SK-N-SH treated with all-trans-retinoic acid at 6 μM for 48 hours (cell line): Measurements from ENCODE around the gene MRPL44.

Source experiments
- ARNTL ChIP-seq: fragments of 450-650 bp; formaldehyde crosslinking; IDR thresholded peaks from 2 replicates; pipeline ENCODE4 v1.5.0; 2020; ENCODE audit warnings: low read depth, mild to moderate bottlenecking, moderate library complexity, borderline replicate concordance
- GLIS3 ChIP-seq: fragments of 250-450 bp; sonication (Bioruptor Pico); IDR thresholded peaks from 2 replicates; pipeline ENCODE4 v1.5.0; 2020; ENCODE audit warnings: mild to moderate bottlenecking, moderate library complexity
- ISL1 ChIP-seq: fragments of 250-450 bp; sonication (Bioruptor Pico); IDR thresholded peaks from 2 replicates; pipeline ENCODE4 v2.1.2; 2022; ENCODE audit warnings: mild to moderate bottlenecking, moderate library complexity
- OSR1 ChIP-seq: fragments of 250-450 bp; sonication (Bioruptor Pico); IDR thresholded peaks from 2 replicates; pipeline ENCODE4 v1.8.0; 2022; ENCODE audit warnings: moderate library complexity, mild to moderate bottlenecking, inconsistent platforms
- PATZ1 ChIP-seq: fragments of 250-450 bp; sonication (Bioruptor Pico); IDR thresholded peaks from 2 replicates; pipeline ENCODE4 v1.8.0; 2020; ENCODE audit warnings: mild to moderate bottlenecking, moderate library complexity, borderline replicate concordance
- POU6F1 ChIP-seq: fragments of 250-450 bp; sonication (Bioruptor Pico); IDR thresholded peaks from 2 replicates; pipeline ENCODE4 v1.8.0; 2021; ENCODE audit warnings: low read depth, mild to moderate bottlenecking, moderate library complexity, borderline replicate concordance
- PPARA ChIP-seq: fragments of 250-450 bp; sonication (Bioruptor Pico); IDR thresholded peaks from 2 replicates; pipeline ENCODE4 v1.5.0; 2020; ENCODE audit warnings: mild to moderate bottlenecking, borderline replicate concordance
- RARB ChIP-seq: fragments of 250-450 bp; sonication (Bioruptor Pico); IDR thresholded peaks from 2 replicates; pipeline ENCODE4 v1.8.0; 2021; ENCODE audit warnings: mild to moderate bottlenecking, moderate library complexity
- SNAI2 ChIP-seq: fragments of 250-450 bp; sonication (Bioruptor Pico); IDR thresholded peaks from 2 replicates; pipeline ENCODE4 v1.5.0; 2020; ENCODE audit warnings: mild to moderate bottlenecking, moderate library complexity
- TCF4 ChIP-seq: fragments of 250-450 bp; sonication (Bioruptor Pico); IDR thresholded peaks from 2 replicates; pipeline ENCODE4 v1.8.0; 2021; ENCODE audit warnings: mild to moderate bottlenecking, moderate library complexity, borderline replicate concordance
- ZC3H10 ChIP-seq: fragments of 250-450 bp; sonication (Bioruptor Pico); IDR thresholded peaks from 2 replicates; pipeline ENCODE4 v1.5.1; 2021; ENCODE audit warnings: mild to moderate bottlenecking, moderate library complexity
- ZFP3 ChIP-seq: fragments of 250-450 bp; sonication (Bioruptor Pico); IDR thresholded peaks from 2 replicates; pipeline ENCODE4 v1.5.0; 2020; ENCODE audit warnings: mild to moderate bottlenecking, moderate library complexity
- ZNF70 ChIP-seq: fragments of 450-650 bp; formaldehyde crosslinking; IDR thresholded peaks from 2 replicates; pipeline ENCODE4 v1.5.0; 2020; ENCODE audit warnings: mild to moderate bottlenecking, moderate library complexity

- TF ChIP-seq POU6F1 (CRISPR knock-in tag) (no peak), TCF4 (CRISPR knock-in tag) (no peak), ISL1 (CRISPR knock-in tag) (no peak), ARNTL (no peak), ZC3H10 (CRISPR knock-in tag) (no peak), PATZ1 (no peak), RARB (no peak), OSR1 (no peak), SNAI2 (CRISPR knock-in tag) (no peak), ZFP3 (CRISPR knock-in tag) (no peak), ZNF70 (CRISPR knock-in tag) (no peak), PPARA (CRISPR knock-in tag) (no peak), GLIS3 (CRISPR knock-in tag) (no peak)
These were observed 22.6 kb downstream of the MRPL44 start for GRCh38 chr2:223979730-223980396.
